ENCODE data around the gene CEP170.

DNA sequence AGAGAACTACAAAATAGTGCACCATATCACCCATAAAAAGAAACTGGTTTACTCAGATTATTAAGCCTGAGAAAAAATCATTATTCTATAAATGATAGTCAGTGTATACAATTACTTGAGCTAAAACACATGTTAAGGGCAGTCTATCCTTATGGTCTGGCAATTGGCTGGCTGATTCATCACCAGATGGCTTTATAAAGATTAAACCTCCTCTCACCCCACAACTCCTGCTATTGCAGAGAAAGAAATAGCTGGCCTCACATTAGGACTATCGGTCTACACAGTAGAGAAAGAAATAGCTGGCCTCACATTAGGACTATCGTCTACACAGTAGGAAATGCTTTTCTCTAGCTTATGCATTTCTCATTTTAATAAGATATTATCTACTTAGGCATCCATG lies 21.2 kb downstream of the CEP170 start:
- no peak for TF ChIP-seq POLR2AphosphoS5 (IDR thresholded peaks at IDR 0.05; ENCODE audit: low read depth)
- TF ChIP-seq, protein P1, sequence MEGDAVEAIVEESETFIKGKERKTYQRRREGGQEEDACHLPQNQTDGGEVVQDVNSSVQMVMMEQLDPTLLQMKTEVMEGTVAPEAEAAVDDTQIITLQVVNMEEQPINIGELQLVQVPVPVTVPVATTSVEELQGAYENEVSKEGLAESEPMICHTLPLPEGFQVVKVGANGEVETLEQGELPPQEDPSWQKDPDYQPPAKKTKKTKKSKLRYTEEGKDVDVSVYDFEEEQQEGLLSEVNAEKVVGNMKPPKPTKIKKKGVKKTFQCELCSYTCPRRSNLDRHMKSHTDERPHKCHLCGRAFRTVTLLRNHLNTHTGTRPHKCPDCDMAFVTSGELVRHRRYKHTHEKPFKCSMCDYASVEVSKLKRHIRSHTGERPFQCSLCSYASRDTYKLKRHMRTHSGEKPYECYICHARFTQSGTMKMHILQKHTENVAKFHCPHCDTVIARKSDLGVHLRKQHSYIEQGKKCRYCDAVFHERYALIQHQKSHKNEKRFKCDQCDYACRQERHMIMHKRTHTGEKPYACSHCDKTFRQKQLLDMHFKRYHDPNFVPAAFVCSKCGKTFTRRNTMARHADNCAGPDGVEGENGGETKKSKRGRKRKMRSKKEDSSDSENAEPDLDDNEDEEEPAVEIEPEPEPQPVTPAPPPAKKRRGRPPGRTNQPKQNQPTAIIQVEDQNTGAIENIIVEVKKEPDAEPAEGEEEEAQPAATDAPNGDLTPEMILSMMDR (conservative IDR thresholded peaks at IDR 0.05; ENCODE audit: low read depth in 2 of 2), result no peak
- TF ChIP-seq EZH2 (IDR thresholded peaks at IDR 0.05; ENCODE audit: low read depth, unreplicated experiment), result no peak
- TF ChIP-seq, protein P2, sequence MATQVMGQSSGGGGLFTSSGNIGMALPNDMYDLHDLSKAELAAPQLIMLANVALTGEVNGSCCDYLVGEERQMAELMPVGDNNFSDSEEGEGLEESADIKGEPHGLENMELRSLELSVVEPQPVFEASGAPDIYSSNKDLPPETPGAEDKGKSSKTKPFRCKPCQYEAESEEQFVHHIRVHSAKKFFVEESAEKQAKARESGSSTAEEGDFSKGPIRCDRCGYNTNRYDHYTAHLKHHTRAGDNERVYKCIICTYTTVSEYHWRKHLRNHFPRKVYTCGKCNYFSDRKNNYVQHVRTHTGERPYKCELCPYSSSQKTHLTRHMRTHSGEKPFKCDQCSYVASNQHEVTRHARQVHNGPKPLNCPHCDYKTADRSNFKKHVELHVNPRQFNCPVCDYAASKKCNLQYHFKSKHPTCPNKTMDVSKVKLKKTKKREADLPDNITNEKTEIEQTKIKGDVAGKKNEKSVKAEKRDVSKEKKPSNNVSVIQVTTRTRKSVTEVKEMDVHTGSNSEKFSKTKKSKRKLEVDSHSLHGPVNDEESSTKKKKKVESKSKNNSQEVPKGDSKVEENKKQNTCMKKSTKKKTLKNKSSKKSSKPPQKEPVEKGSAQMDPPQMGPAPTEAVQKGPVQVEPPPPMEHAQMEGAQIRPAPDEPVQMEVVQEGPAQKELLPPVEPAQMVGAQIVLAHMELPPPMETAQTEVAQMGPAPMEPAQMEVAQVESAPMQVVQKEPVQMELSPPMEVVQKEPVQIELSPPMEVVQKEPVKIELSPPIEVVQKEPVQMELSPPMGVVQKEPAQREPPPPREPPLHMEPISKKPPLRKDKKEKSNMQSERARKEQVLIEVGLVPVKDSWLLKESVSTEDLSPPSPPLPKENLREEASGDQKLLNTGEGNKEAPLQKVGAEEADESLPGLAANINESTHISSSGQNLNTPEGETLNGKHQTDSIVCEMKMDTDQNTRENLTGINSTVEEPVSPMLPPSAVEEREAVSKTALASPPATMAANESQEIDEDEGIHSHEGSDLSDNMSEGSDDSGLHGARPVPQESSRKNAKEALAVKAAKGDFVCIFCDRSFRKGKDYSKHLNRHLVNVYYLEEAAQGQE (IDR thresholded peaks at IDR 0.05; ENCODE audit: unreplicated experiment), result no peak
- TF ChIP-seq, protein P3, sequence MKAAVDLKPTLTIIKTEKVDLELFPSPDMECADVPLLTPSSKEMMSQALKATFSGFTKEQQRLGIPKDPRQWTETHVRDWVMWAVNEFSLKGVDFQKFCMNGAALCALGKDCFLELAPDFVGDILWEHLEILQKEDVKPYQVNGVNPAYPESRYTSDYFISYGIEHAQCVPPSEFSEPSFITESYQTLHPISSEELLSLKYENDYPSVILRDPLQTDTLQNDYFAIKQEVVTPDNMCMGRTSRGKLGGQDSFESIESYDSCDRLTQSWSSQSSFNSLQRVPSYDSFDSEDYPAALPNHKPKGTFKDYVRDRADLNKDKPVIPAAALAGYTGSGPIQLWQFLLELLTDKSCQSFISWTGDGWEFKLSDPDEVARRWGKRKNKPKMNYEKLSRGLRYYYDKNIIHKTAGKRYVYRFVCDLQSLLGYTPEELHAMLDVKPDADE (IDR thresholded peaks at IDR 0.05), result no peak
- no peak for TF ChIP-seq ZNF331 (CRISPR knock-in tag; IDR thresholded peaks at IDR 0.05; ENCODE audit: low read depth)
- TF ChIP-seq EZH2phosphoT487 (IDR thresholded peaks at IDR 0.05; ENCODE audit: unreplicated experiment), result no peak
- TF ChIP-seq CREB1 (CRISPR knock-in tag; IDR thresholded peaks at IDR 0.05; ENCODE audit: low read depth), result no peak
- no peak for TF ChIP-seq JUNB (IDR thresholded peaks at IDR 0.05; ENCODE audit: unreplicated experiment)
- TF ChIP-seq STAT1 (IDR thresholded peaks at IDR 0.05; ENCODE audit: unreplicated experiment), result no peak
- TF ChIP-seq NANOG (IDR thresholded peaks at IDR 0.05; ENCODE audit: borderline replicate concordance), result no peak
- TF ChIP-seq ZNF114 (CRISPR knock-in tag; IDR thresholded peaks at IDR 0.05), result no peak
- TF ChIP-seq, protein P4, sequence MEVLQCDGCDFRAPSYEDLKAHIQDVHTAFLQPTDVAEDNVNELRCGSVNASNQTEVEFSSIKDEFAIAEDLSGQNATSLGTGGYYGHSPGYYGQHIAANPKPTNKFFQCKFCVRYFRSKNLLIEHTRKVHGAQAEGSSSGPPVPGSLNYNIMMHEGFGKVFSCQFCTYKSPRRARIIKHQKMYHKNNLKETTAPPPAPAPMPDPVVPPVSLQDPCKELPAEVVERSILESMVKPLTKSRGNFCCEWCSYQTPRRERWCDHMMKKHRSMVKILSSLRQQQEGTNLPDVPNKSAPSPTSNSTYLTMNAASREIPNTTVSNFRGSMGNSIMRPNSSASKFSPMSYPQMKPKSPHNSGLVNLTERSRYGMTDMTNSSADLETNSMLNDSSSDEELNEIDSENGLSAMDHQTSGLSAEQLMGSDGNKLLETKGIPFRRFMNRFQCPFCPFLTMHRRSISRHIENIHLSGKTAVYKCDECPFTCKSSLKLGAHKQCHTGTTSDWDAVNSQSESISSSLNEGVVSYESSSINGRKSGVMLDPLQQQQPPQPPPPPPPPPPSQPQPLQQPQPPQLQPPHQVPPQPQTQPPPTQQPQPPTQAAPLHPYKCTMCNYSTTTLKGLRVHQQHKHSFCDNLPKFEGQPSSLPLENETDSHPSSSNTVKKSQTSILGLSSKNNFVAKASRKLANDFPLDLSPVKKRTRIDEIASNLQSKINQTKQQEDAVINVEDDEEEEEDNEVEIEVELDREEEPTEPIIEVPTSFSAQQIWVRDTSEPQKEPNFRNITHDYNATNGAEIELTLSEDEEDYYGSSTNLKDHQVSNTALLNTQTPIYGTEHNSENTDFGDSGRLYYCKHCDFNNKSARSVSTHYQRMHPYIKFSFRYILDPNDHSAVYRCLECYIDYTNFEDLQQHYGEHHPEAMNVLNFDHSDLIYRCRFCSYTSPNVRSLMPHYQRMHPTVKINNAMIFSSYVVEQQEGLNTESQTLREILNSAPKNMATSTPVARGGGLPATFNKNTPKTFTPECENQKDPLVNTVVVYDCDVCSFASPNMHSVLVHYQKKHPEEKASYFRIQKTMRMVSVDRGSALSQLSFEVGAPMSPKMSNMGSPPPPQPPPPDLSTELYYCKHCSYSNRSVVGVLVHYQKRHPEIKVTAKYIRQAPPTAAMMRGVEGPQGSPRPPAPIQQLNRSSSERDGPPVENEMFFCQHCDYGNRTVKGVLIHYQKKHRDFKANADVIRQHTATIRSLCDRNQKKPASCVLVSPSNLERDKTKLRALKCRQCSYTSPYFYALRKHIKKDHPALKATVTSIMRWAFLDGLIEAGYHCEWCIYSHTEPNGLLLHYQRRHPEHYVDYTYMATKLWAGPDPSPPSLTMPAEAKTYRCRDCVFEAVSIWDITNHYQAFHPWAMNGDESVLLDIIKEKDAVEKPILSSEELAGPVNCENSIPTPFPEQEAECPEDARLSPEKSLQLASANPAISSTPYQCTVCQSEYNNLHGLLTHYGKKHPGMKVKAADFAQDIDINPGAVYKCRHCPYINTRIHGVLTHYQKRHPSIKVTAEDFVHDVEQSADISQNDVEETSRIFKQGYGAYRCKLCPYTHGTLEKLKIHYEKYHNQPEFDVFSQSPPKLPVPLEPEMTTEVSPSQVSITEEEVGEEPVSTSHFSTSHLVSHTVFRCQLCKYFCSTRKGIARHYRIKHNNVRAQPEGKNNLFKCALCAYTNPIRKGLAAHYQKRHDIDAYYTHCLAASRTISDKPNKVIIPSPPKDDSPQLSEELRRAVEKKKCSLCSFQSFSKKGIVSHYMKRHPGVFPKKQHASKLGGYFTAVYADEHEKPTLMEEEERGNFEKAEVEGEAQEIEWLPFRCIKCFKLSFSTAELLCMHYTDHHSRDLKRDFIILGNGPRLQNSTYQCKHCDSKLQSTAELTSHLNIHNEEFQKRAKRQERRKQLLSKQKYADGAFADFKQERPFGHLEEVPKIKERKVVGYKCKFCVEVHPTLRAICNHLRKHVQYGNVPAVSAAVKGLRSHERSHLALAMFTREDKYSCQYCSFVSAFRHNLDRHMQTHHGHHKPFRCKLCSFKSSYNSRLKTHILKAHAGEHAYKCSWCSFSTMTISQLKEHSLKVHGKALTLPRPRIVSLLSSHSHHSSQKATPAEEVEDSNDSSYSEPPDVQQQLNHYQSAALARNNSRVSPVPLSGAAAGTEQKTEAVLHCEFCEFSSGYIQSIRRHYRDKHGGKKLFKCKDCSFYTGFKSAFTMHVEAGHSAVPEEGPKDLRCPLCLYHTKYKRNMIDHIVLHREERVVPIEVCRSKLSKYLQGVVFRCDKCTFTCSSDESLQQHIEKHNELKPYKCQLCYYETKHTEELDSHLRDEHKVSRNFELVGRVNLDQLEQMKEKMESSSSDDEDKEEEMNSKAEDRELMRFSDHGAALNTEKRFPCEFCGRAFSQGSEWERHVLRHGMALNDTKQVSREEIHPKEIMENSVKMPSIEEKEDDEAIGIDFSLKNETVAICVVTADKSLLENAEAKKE (CRISPR knock-in tag; IDR thresholded peaks at IDR 0.05), result no peak

All from GM23338 (cell line).